Activated T-helper 2 cell treated with anti-CD3 and anti-CD28 coated beads, Interferon-gamma antibody, Interleukin-2, Interleukin-4, amounts not matched to agents 10 μg/mL and 5 μg/mL and 100 μg/mL, durations not matched to agents 14 hours and 24 hours and 36 hours (primary cell): ENCODE data around the gene TMEM255A. TPM values are rescaled to one million over a fixed set of nuclear protein-coding genes. Genes with fewer than 3 reads are reported as not detected.
"Not testable (repeated sequence)": the region's sequence is repeated elsewhere in the genome, so short reads cannot be mapped to it uniquely, and the experiment has no call there.

ENCODE experiments used
- DNase-seq: peaks from one replicate; pipeline ENCODE4 v3.0.0; 2021; ENCODE audit warnings: low spot score
- H3K27ac Mint-ChIP-seq: one replicate; pipeline ENCODE4 v1.8.0; 2021; ENCODE audit warnings: mixed read lengths
- H3K27me3 Mint-ChIP-seq: one replicate; pipeline ENCODE4 v1.8.0; 2021; ENCODE audit warnings: low read depth, mixed read lengths
- H3K36me3 Mint-ChIP-seq: one replicate; pipeline ENCODE4 v1.8.0; 2021; ENCODE audit warnings: low read depth, mixed read lengths
- H3K4me1 Mint-ChIP-seq: one replicate; pipeline ENCODE4 v1.8.0; 2021; ENCODE audit warnings: low read depth, mixed read lengths
- H3K4me3 Mint-ChIP-seq: one replicate; pipeline ENCODE4 v1.8.0; 2021; ENCODE audit warnings: low read depth, mild to moderate bottlenecking, moderate library complexity, mixed read lengths
- H3K9me3 Mint-ChIP-seq: one replicate; pipeline ENCODE4 v1.8.0; 2021; ENCODE audit warnings: mixed read lengths
- intact Hi-C: fragments of 100-400 bp; cut with micrococcal nuclease; formaldehyde crosslinking; loops from one replicate; pipeline ENCODE4 v1.15.1; 2023
- total RNA-seq: library from RNA; stranded (reverse); gene quantifications from 2 replicates; pipeline ENCODE4 v1.2.3, GENCODE V29; 2022

Gene TMEM255A
- not detected in 2 replicates for total RNA-seq

DNA sequence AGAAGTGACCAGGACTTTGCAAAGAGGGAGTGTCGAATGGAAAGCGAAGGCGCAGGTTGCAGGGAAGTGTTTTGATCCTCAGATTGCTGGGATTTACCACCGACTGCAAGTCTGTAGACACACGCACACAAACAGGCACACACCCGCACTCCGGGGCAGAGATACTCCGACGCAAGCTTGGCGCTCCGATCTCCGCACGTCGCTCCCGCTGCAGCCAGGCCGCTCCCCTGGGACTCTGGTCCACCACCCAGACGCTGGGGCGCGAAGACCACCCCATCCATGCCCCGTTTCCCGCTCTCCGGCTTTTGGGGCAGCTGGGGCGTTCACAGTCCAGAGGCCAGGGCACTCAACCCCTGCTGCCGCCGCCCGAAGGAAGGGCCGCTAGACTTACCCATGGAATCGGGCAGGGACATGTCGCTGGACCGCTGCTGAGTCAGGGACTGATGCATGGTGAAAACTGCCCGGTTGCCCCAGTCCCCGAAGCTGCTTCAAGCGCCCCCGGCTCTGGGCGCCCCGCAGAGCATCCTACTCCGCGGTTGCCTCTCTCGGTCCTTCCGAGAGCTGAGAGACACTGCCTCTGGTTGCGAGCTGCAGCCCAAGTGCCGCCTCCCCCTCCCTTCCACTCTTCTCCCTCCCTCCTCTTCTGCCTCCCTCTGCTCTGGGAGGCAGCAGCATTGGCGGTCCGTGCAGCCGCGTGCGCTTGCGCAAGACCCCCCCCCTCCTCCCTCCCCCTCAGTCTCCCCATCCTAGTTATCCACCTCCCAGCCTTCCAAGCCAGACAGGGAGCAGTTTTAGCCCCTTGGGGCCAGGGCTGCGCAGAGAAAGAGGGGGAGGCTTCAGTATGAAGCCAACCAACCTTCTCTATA lies at the start of gene TMEM255A:
TMEM255A (minus strand) TSS at position 601 of the 866 bp plus-strand sequence; CDS start at position 449, 152 bp downstream.
- no peaks in the 10 kb centered on the region for H3K36me3 Mint-ChIP-seq
- no peak for DNase-seq
- H3K9me3 Mint-ChIP-seq, result no peaks in the 10 kb centered on the region
- peaks cover 70% of the 10 kb centered on the region for H3K27me3 Mint-ChIP-seq
- H3K4me1 Mint-ChIP-seq, result peaks cover 21% of the 10 kb centered on the region
- intact Hi-C loops, result loop anchor here (2.0 kb wide), 1 partner anchor 60 kb away; the partner anchor contains the start of gene ZBTB33
- peak within 1 kb of the TSS; percentile 71 for H3K4me3 Mint-ChIP-seq
- no peak within 1 kb of the TSS for H3K27ac Mint-ChIP-seq

DNA sequence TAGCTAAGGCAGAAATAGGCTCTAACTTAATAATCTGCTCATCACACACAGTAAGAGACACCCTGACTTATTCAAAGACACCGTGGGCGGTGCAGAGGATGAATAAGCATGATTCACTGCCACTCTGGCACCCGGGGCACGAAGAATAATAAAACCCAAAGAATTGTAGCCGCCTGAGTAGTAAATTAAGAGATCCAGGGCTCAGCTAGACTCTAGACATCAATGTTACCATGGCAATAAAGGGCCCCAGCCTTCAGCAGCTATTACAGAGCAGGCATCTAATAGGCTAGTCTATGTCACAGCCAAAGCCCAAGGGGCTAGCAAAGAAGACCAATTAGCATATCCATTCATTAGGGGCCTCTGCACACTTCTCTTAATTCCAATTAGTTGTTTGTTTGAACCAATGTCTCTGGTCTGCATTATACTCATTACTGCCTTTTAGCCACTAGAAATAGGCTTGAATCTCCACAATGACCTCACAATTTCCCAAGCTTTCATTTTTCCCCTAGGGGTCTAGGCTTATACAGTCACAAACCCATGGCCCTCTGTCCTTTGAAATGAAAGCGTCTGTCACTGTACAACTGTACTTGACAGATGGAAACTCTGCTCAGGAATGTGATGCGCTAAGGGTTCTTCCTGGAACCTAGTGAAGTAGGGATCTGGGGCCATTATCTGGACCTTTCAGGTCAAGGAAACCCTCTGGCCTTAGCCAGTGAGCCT lies 47.6 kb upstream of the TMEM255A start:
- H3K27me3 Mint-ChIP-seq, result no peaks in the 10 kb centered on the region
- H3K9me3 Mint-ChIP-seq, result no peaks in the 10 kb centered on the region
- H3K27ac Mint-ChIP-seq, result no peak overlapping the region
- H3K4me3 Mint-ChIP-seq, result no peak overlapping the region
- no peaks in the 10 kb centered on the region for H3K36me3 Mint-ChIP-seq
- H3K4me1 Mint-ChIP-seq, result peaks cover 7% of the 10 kb centered on the region
- intact Hi-C loops, result no loop called here
- DNase-seq, result no peak

DNA sequence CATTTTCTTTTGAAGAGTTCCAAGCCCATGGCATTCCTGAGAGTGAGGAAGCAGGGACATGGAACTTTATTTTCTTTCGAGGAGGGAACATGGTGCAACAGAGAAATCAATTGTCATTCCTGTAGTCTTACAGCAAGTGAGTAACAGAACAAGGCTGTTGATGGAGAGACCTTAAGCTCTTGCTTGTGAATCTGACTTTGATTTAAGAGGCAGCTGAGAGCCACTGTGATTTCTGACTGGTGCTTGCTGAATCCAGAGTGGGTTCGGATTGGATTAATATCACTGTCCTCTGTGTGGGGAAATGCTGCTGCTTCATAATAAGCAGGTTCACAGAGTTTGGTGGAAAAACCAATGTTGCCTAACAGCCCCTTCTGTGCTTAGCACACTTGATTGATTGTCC lies 45.9 kb upstream of the TMEM255A start:
- Mint-ChIP-seq H3K27ac (no peak overlapping the region), H3K36me3 (no peaks in the 10 kb centered on the region), H3K27me3 (no peaks in the 10 kb centered on the region), H3K4me1 (peaks cover 6% of the 10 kb centered on the region), H3K4me3 (no peak overlapping the region), H3K9me3 (no peaks in the 10 kb centered on the region)
- DNase-seq, result no peak
- intact Hi-C loops, result no loop called here

DNA sequence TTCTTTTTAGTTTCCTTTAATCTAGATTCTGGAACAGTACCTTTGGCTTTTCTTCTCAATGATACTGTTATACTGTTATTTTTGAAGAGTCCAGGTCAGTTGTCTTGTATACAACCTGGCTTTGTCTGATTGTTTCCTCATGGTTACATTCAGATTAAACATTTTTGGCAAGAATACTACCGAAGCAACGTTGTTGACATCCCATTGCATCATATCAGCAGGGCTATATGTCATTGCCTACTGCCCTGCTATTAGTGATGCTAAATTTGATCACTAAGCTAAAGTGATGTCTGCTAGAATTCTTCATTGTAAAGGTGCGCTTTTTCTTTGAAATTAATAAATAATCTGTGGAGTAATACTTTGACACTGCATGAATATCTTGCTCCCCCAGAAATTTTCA lies 44.8 kb upstream of the TMEM255A start:
- intact Hi-C loops, result no loop called here
- Mint-ChIP-seq H3K4me3 (no peak overlapping the region), H3K27me3 (no peaks in the 10 kb centered on the region), H3K9me3 (no peaks in the 10 kb centered on the region), H3K36me3 (no peaks in the 10 kb centered on the region), H3K27ac (no peak overlapping the region), H3K4me1 (peaks cover 6% of the 10 kb centered on the region)
- no peak for DNase-seq

DNA sequence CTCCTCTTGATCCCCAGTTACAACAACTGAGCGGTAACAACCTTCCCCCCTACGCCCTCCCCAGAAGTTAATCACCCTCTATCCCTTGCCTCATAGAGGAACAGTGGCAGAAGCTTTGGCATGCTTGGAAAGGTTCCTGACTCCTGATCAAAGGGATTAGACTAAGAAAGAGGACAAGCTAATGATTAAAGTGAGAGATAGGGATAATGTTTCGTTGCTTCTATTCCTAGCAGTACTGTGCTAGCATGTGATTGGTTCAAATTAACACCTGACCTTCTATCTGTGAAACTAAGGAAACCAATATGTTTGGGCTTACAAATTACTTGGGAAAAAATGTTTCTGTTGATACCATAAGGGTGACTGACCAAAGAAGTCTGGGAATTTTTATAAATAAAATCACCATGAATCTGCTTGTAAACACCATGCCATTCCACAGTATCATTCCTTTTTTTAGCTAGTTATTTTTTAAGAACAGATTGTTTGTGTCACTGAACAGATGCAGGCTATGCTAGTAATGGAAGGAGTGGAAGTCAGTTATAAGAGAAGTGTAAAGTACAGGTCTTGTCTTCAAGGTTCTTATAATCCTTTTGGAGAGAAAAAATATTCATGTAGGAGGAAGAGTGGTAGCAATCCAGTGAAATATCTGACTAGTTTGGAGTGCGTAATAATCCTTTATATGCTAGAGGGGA lies 39.3 kb upstream of the TMEM255A start:
- no peaks in the 10 kb centered on the region for H3K36me3 Mint-ChIP-seq
- no peaks in the 10 kb centered on the region for H3K4me1 Mint-ChIP-seq
- H3K4me3 Mint-ChIP-seq, result no peak overlapping the region
- no peak overlapping the region for H3K27ac Mint-ChIP-seq
- DNase-seq, result no peak
- intact Hi-C loops, result no loop called here
- H3K27me3 Mint-ChIP-seq, result peaks cover 2% of the 10 kb centered on the region
- no peaks in the 10 kb centered on the region for H3K9me3 Mint-ChIP-seq

DNA sequence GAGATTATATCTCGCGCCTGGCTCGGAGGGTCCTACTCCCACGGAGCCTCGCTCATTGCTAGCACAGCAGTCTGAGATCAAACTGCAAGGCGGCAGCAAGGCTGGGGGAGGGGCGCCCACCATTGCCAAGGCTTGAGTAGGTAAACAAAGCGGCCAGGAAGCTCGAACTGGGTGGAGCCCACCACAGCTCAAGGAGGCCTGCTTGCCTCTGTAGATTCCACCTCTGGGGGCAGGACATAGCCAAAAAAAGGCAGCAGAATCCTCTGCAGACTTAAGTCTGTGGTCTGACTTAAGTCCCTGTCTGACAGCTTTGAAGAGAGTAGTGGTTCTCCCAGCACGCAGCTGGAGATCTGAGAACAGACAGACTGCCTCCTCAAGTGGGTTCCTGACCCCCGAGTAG lies 33.3 kb upstream of the TMEM255A start:
- DNase-seq, intact Hi-C loops, H3K4me1 Mint-ChIP-seq, H3K4me3 Mint-ChIP-seq, H3K9me3 Mint-ChIP-seq, H3K27me3 Mint-ChIP-seq, H3K27ac Mint-ChIP-seq, H3K36me3 Mint-ChIP-seq: not testable (repeated sequence)

DNA sequence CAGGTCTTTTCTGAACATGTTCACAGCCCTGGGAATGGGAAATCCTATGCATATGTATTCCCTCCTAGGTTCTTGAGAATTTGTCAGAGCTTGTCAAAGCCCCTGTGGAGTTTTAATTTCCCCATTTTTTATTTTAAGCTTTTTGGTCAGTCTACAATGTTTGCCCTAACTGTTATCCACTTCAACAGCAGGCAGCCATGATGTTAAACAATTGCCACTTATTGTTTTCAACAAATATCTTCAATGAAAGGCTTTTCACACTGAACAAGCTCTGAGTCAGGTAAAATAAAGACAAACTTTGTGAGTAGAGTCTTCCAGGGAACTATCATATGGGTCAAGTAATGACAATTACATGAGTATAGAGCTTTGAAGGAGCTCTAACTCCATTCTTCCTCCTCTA lies 25.6 kb upstream of the TMEM255A start:
- no peak for DNase-seq
- intact Hi-C loops, result no loop called here
- Mint-ChIP-seq H3K9me3 (peaks cover 20% of the 10 kb centered on the region), H3K27me3 (no peaks in the 10 kb centered on the region), H3K4me3 (no peak overlapping the region), H3K4me1 (no peaks in the 10 kb centered on the region), H3K36me3 (no peaks in the 10 kb centered on the region), H3K27ac (no peak overlapping the region)

DNA sequence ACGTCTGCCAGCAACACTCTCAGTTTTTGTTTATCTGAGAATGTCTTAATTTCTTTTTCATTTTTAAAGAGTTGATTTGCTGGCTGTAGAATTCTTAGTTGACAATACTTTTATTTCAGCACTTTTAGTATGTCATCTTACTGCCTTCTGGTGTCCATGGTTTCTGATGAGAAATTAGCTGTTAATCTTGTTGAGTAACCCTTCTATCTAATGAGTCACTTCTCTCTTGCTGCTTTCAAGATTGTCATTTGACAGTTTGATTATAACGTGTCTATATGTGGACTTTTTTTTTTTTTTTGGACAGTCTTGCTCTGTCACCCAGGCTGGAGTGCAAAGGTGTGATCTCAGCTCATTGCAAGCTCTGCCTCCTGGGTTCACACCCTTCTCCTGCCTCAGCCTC lies 24.0 kb upstream of the TMEM255A start:
- Mint-ChIP-seq H3K27ac (no peak overlapping the region), H3K4me3 (no peak overlapping the region), H3K36me3 (no peaks in the 10 kb centered on the region), H3K27me3 (no peaks in the 10 kb centered on the region), H3K4me1 (no peaks in the 10 kb centered on the region), H3K9me3 (peaks cover 20% of the 10 kb centered on the region)
- DNase-seq, result no peak
- intact Hi-C loops, result no loop called here

DNA sequence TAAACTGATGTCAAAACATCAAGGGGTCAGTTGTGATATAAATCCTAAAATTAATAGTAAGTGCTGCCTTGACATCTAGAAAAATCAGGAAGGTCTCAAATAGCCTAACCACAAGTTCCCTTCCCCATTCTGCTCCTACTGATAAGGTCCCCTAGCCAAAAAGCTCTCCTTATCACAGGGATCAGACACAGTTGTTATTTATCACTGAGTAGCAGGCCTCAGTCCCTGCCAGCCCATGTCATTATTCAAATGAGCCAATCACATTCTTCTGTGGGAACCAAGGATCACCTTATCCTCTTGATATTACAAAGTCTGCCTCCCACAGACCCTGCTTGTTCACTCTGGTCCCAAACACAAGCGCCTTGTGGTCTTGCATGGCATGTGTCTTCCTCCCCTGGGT lies 23.3 kb upstream of the TMEM255A start:
- no peak overlapping the region for H3K4me3 Mint-ChIP-seq
- no peak overlapping the region for H3K27ac Mint-ChIP-seq
- intact Hi-C loops, result no loop called here
- no peak for DNase-seq
- no peaks in the 10 kb centered on the region for H3K4me1 Mint-ChIP-seq
- no peaks in the 10 kb centered on the region for H3K27me3 Mint-ChIP-seq
- H3K9me3 Mint-ChIP-seq, result peaks cover 20% of the 10 kb centered on the region
- H3K36me3 Mint-ChIP-seq, result no peaks in the 10 kb centered on the region

DNA sequence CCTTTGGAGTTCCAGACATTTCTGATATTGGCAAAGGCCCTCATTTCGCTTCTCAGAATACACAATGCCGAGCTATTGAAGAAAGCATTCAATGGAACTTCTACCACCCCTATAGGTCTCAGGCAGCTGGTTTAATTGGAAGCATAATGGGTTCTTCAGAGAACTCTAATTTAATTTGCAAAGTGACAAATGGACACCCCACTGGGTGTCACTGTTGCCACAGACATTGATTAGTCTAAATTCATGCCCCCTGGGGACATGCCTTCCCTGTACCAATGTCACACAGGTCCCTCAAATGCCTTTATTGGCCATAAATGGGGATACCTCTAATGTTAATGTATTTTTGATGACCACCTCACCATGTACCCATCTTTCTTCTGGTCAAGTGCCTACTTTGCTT lies 22.9 kb upstream of the TMEM255A start:
- no peaks in the 10 kb centered on the region for H3K27me3 Mint-ChIP-seq
- intact Hi-C loops, result no loop called here
- no peak overlapping the region for H3K27ac Mint-ChIP-seq
- no peak overlapping the region for H3K4me3 Mint-ChIP-seq
- peaks cover 20% of the 10 kb centered on the region for H3K9me3 Mint-ChIP-seq
- no peaks in the 10 kb centered on the region for H3K4me1 Mint-ChIP-seq
- no peaks in the 10 kb centered on the region for H3K36me3 Mint-ChIP-seq
- no peak for DNase-seq

DNA sequence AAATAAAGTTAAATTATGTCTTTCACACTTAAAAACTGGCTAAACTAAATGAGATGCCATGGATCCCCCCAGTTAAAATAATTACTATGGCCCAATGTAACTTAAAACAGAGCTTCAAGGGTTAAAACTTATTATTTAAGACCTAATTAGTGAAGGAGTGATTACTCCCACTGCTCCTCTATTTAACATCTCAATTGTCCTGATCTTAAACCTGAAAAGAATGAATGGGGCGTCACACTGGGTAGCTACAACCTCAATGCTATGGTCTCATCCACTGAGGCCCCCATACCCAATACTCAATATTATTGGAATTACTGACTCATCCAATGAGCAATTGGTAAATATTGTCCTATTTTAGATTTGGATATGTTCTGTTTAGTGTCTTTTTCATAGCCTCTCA lies 21.1 kb upstream of the TMEM255A start:
- Mint-ChIP-seq H3K4me1 (no peaks in the 10 kb centered on the region), H3K27ac (no peak overlapping the region), H3K27me3 (peaks cover 3% of the 10 kb centered on the region), H3K9me3 (peaks cover 13% of the 10 kb centered on the region), H3K4me3 (no peak overlapping the region), H3K36me3 (no peaks in the 10 kb centered on the region)
- DNase-seq, result no peak
- intact Hi-C loops, result no loop called here

DNA sequence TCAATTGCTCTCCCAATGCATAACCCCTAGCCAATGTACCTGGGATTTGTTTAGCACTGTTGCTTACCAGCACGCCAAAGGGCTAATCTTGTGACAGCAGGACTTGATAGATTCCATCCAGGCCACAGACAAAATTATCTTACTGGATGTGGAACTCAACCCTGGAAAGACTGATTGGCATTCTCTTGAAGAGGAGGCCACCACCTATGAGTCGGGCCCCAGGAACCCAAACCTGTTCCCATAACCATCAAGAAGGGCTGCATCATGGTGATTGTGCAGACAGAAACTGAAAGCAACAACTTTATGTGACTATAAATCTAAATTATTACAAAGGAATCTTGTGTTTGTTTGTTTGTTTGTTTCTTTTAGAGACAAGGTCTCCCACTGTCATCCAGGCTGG lies 19.9 kb upstream of the TMEM255A start:
- DNase-seq, result no peak
- intact Hi-C loops, result no loop called here
- no peaks in the 10 kb centered on the region for H3K4me1 Mint-ChIP-seq
- no peak overlapping the region for H3K4me3 Mint-ChIP-seq
- H3K27ac Mint-ChIP-seq, result no peak overlapping the region
- H3K9me3 Mint-ChIP-seq, result peaks cover 4% of the 10 kb centered on the region
- H3K27me3 Mint-ChIP-seq, result peaks cover 8% of the 10 kb centered on the region
- H3K36me3 Mint-ChIP-seq, result no peaks in the 10 kb centered on the region
